HepG2 (cell line): ENCODE results near the gene LDLRAD4. TPM values are rescaled to one million over a fixed set of nuclear protein-coding genes. Genes with fewer than 3 reads are reported as not detected.

Experiments used
- ATAC-seq: fragments of 200-7000 bp; cut with Tn5 transposase; 3 replicates; pipeline ENCODE4 v1.9.1; 2020; ENCODE audit warnings: mild to moderate bottlenecking, moderate library complexity
- BruUV-seq: library from RNA; stranded (reverse); fragments of 400-500 nt; replicated peaks from 2 replicates; lab custom pipeline; 2021; lab: Mats Ljungman, UMichigan
- CTCF ChIA-PET: fragments of 300-600 bp; formaldehyde crosslinking; extraction: SDS; loops from one replicate; lab custom pipeline; 2021; ENCODE audit warnings: low total read pairs, inconsistent platforms, low intra/inter-chr PET ratio; lab: Yijun Ruan, JAX
- POLR2A ChIA-PET: fragments of 350-600 bp; sonication (Branson Sonifier 250); formaldehyde crosslinking; loops from one replicate; lab custom pipeline; 2020; ENCODE audit warnings: antibody characterized with exemption, inconsistent platforms; lab: Yijun Ruan, JAX
- DNase-seq: peaks from one replicate; pipeline ENCODE4 v3.0.0-alpha.2; 2015; ENCODE audit warnings: low spot score
- FAIRE-seq: peaks from 3 replicates; lab custom pipeline; 2011; peaks lifted over from hg19 to GRCh38; lab: Jason Lieb, UNC
- H2AFZ ChIP-seq: one replicate; pipeline ENCODE4 v1.6.1; 2011; ENCODE audit warnings: low read length, inconsistent platforms
- H3K27ac ChIP-seq: fragments of 300-600 bp; 3 replicates; pipeline ENCODE4 v1.8.0; 2011; ENCODE audit warnings: mixed run types, mild to moderate bottlenecking, mixed read lengths, low read length, inconsistent platforms; ENCODE audit not compliant: insufficient read depth; ENCODE audit errors: extremely low read length
- H3K27me3 ChIP-seq, 2 experiments: fragments of 200-600 bp in 1 of 2; 2 replicates in 1 of 2; 3 replicates in 1 of 2; pipeline versions ENCODE4 v1.6.0 to v1.8.0; 2011; ENCODE audit warnings: low read length in 2 of 2, mild to moderate bottlenecking in 2 of 2, moderate library complexity in 2 of 2, inconsistent platforms in 1 of 2; ENCODE audit not compliant: insufficient read depth in 2 of 2, control insufficient read depth in 1 of 2
- H3K36me3 ChIP-seq, 2 experiments: fragments of 200-600 bp in 1 of 2; replicated peaks in 1 of 2; 2 replicates in 1 of 2; 3 replicates in 1 of 2; pipeline versions ENCODE4 v1.5.1 to v1.8.0; 2011; ENCODE audit warnings: low read length in 2 of 2, inconsistent platforms in 1 of 2; ENCODE audit not compliant: insufficient read depth in 2 of 2, control insufficient read depth in 1 of 2
- H3K4me1 ChIP-seq: 2 replicates; pipeline ENCODE4 v1.5.1; 2012; ENCODE audit warnings: low read length, inconsistent platforms; ENCODE audit not compliant: insufficient read depth
- H3K4me2 ChIP-seq: 2 replicates; pipeline ENCODE4 v1.6.0; 2011; ENCODE audit warnings: low read depth, low read length, inconsistent platforms
- H3K4me3 ChIP-seq, 3 experiments: fragments of 200-600 bp in 1 of 3; sonication (generic), shearing (Covaris generic) in 1 of 3; replicated peaks in 1 of 3; 2 replicates each; pipeline ENCODE4 v1.5.1; 2011 to 2016; ENCODE audit warnings: low read length in 3 of 3, inconsistent platforms in 2 of 3, low read depth in 2 of 3, mild to moderate bottlenecking in 2 of 3, control low read depth in 1 of 3, mixed read lengths in 1 of 3; ENCODE audit not compliant: insufficient read depth in 1 of 3
- H3K79me2 ChIP-seq: one replicate; pipeline ENCODE4 v1.6.1; 2011; ENCODE audit warnings: low read length, inconsistent platforms; ENCODE audit not compliant: insufficient read depth
- H3K9ac ChIP-seq: 2 replicates; pipeline ENCODE4 v1.6.0; 2011; ENCODE audit warnings: mild to moderate bottlenecking, low read depth, low read length, inconsistent platforms; ENCODE audit not compliant: insufficient read depth
- H3K9me3 ChIP-seq: 2 replicates; pipeline ENCODE4 v1.5.1; 2012; ENCODE audit warnings: mild to moderate bottlenecking, low read length
- H4K20me1 ChIP-seq: 2 replicates; pipeline ENCODE4 v1.6.0; 2011; ENCODE audit warnings: inconsistent platforms, mild to moderate bottlenecking, low read length, moderate library complexity; ENCODE audit not compliant: insufficient read depth
- CEBPB ChIP-seq: IDR thresholded peaks from 2 replicates; pipeline ENCODE4 v1.6.1; 2011; ENCODE audit warnings: low read depth, low read length, improper control_type of control experiment, borderline replicate concordance
- CEBPG ChIP-seq: IDR thresholded peaks from 2 replicates; pipeline ENCODE4 v1.6.1; 2016
- NFYB ChIP-seq: sonication (generic); formaldehyde crosslinking; IDR thresholded peaks from 2 replicates; pipeline ENCODE4 v1.4.0; 2020; ENCODE audit warnings: missing genetic modification reagents
- TOE1 ChIP-seq: sonication (generic); formaldehyde crosslinking; IDR thresholded peaks from 2 replicates; pipeline ENCODE4 v1.4.0; 2020; ENCODE audit warnings: mild to moderate bottlenecking, missing genetic modification reagents
- ZNF879 ChIP-seq: sonication (generic); formaldehyde crosslinking; IDR thresholded peaks from 2 replicates; pipeline ENCODE4 v1.8.1; 2023; ENCODE audit warnings: missing genetic modification reagents
- WGBS: methylation state at CpG from one replicate; pipeline ENCODE4 v1.1.6; 2017; ENCODE audit warnings: low lambda C conversion rate; 5-methylcytosine and 5-hydroxymethylcytosine counted together
- in situ Hi-C: cut with HindIII; loops from 2 replicates; pipeline ENCODE4 v1.10.0; 2017; ENCODE audit warnings: low pct_unique_long_range_greater_than_20kb; ENCODE audit not compliant: extremely low pct_ligation_motif_present
- intact Hi-C: fragments of 100-400 bp; cut with micrococcal nuclease; formaldehyde crosslinking; loops from one replicate; pipeline ENCODE4 v1.10.0; 2022; ENCODE audit not compliant: unreplicated experiment
- polyA plus RNA-seq, 8 experiments: library from polyadenylated mRNA; depleted of rRNA in 3 of 8; stranded (reverse) in 7 of 8; unstranded in 1 of 8; fragments of >200 nt; fragmentation: Illumina TruSeq in 4 of 8; extraction: Trizol in 4 of 8; gene quantifications; 2 replicates each; pipeline versions ENCODE4 v1.2.1 to v1.2.3, GENCODE V29; 2011 to 2016; ENCODE audit warnings: low read depth in 4 of 8, missing spikeins in 1 of 8, mixed read lengths in 1 of 8; ENCODE audit not compliant: insufficient read depth in 1 of 8
- total RNA-seq, 5 experiments: library from RNA; depleted of rRNA; stranded (reverse); fragments of >200 nt; fragmentation: Illumina TruSeq; extraction: Trizol; gene quantifications; 2 replicates each; pipeline ENCODE4 v1.2.3, GENCODE V29; 2016; ENCODE audit warnings: low read depth in 1 of 5
- TF ChIP-seq, protein P1 (sequence below): IDR thresholded peaks from 2 replicates; pipeline ENCODE4 v1.6.1; 2016; ENCODE audit warnings: control low read depth
- TF ChIP-seq, protein P2 (sequence below): sonication (generic); formaldehyde crosslinking; IDR thresholded peaks from 2 replicates; pipeline ENCODE4 v1.8.1; 2023; ENCODE audit warnings: mild to moderate bottlenecking, missing genetic modification reagents

LDLRAD4 gene
- total and polyA plus RNA-seq, 2 of the 13 experiments (the other 11 are each of a cell fraction or from before 2014, with no cell fraction given): 13.6 to 20.9 TPM

DNA sequence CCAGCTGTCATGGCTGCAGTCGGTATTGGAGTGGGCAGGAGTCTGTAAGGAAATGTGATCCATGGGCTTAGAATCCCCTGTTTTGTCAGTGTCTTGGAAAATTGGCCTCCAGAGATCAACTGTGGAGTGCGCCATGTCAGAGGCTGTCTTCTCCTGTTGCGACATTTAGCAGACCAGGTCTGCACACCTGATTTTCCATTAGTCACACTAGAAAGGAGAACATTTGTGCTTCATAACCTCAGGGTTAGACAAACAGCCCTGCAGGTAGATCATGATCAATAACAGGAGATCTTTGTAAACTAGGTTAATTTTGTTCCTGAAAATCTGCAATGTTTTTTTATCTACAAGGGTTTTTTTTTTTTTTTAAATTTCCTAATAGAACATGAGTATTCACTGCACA is 28.0 kb downstream of the LDLRAD4 start:
- no peak overlapping the region for H3K27ac ChIP-seq
- DNase-seq (no peak), ATAC-seq (no peak), FAIRE-seq (no peak)
- H3K27me3 ChIP-seq: no peaks in the 10 kb centered on the region; a peak in 1 of 5 replicates
- H3K9me3 ChIP-seq: no peaks in the 10 kb centered on the region
- in situ Hi-C loops (no loop called here), intact Hi-C loops (no loop called here)
- TF ChIP-seq CEBPG: peak; percentile 33; the same call in 1 of the 2 replicates
- TF ChIP-seq CEBPB: peak; percentile 74; the same call in 1 of the 2 replicates
- TF ChIP-seq TOE1 (CRISPR knock-in tag): no peak
- BruUV-seq: no TSS peak
- H3K4me2 ChIP-seq: no peak overlapping the region
- no peaks in the 10 kb centered on the region for H3K4me1 ChIP-seq
- no peak overlapping the region for H3K4me3 ChIP-seq
- CTCF ChIA-PET: no interaction called here
- WGBS: 87% methylated on average over 3 of the region's 3 CpGs
- H3K9ac ChIP-seq: no peak overlapping the region
- POLR2A ChIA-PET: no interaction called here
- no peaks in the 10 kb centered on the region for H3K36me3 ChIP-seq
- H2AFZ ChIP-seq: no peak overlapping the region
- H4K20me1 ChIP-seq: no peaks in the 10 kb centered on the region
- peaks cover 2% of the 10 kb centered on the region for H3K79me2 ChIP-seq

DNA sequence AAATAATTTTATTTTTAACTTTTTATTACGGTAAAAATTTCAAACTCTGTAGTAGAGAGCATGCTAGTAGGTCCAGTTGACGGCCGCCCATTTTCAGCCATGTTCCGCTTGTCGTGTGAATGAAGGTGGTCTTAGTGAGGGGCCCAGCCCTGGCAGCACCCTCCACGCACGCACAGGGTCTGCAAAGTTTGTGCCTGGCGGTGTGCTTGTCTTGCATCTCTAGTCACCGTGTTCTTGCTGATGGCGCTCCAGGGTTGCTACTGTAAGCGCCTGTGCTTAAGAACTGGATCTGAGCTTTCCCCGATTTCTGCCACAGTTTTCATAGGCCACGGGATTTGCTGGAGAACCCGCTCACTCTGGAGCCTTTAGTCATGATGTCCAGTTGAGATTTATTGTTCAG is 28.9 kb downstream of the LDLRAD4 start:
- no peak overlapping the region for H3K27ac ChIP-seq
- POLR2A ChIA-PET: no interaction called here
- DNase-seq (no peak), FAIRE-seq (no peak), ATAC-seq (no peak)
- no peak overlapping the region for H2AFZ ChIP-seq
- TF ChIP-seq ZNF879 (CRISPR knock-in tag) (no peak), NFYB (CRISPR knock-in tag) (no peak)
- TF ChIP-seq, protein P1, sequence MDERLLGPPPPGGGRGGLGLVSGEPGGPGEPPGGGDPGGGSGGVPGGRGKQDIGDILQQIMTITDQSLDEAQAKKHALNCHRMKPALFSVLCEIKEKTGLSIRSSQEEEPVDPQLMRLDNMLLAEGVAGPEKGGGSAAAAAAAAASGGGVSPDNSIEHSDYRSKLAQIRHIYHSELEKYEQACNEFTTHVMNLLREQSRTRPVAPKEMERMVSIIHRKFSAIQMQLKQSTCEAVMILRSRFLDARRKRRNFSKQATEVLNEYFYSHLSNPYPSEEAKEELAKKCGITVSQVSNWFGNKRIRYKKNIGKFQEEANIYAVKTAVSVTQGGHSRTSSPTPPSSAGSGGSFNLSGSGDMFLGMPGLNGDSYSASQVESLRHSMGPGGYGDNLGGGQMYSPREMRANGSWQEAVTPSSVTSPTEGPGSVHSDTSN (CRISPR knock-in tag): no peak
- TF ChIP-seq, protein P2, sequence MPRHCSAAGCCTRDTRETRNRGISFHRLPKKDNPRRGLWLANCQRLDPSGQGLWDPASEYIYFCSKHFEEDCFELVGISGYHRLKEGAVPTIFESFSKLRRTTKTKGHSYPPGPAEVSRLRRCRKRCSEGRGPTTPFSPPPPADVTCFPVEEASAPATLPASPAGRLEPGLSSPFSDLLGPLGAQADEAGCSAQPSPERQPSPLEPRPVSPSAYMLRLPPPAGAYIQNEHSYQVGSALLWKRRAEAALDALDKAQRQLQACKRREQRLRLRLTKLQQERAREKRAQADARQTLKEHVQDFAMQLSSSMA (CRISPR knock-in tag): no peak
- H3K9ac ChIP-seq: no peak overlapping the region
- BruUV-seq: no TSS peak
- no peaks in the 10 kb centered on the region; a peak in 1 of 5 replicates for H3K27me3 ChIP-seq
- H3K4me2 ChIP-seq: no peak overlapping the region
- CTCF ChIA-PET: no interaction called here
- WGBS: 95% methylated on average over 14 of the region's 14 CpGs
- intact Hi-C loops (no loop called here), in situ Hi-C loops (no loop called here)
- peaks cover 2% of the 10 kb centered on the region for H3K79me2 ChIP-seq
- no peaks in the 10 kb centered on the region for H3K9me3 ChIP-seq
- H3K4me3 ChIP-seq: no peak overlapping the region
- H4K20me1 ChIP-seq: no peaks in the 10 kb centered on the region
- H3K4me1 ChIP-seq: no peaks in the 10 kb centered on the region
- H3K36me3 ChIP-seq: no peaks in the 10 kb centered on the region
